Erythroblast (primary cell): ENCODE data around the gene SFXN5.

Experiments used
- GATA1 ChIP-seq: IDR thresholded peaks from 2 replicates; pipeline ENCODE4 v1.6.1; 2011; ENCODE audit warnings: low read depth, mild to moderate bottlenecking, control low read depth, low read length, moderate library complexity
- POLR2A ChIP-seq: IDR thresholded peaks from 2 replicates; pipeline ENCODE4 v1.6.1; 2011; ENCODE audit warnings: mild to moderate bottlenecking, low read length

- TF ChIP-seq POLR2A (no peak), GATA1 (no peak)
Observed at GRCh38 chr2:73008766-73009135, 62.8 kb downstream of the SFXN5 start.
